Limb (tissue), 2 donors: ENCODE results near the gene LARGE2.

ENCODE experiments used
- DNase-seq, 2 donors: peaks; one replicate each; pipeline ENCODE4 v3.0.0-alpha.2; 2016; ENCODE audit errors: extremely low spot score in 2 of 2

Gene LARGE2

DNA sequence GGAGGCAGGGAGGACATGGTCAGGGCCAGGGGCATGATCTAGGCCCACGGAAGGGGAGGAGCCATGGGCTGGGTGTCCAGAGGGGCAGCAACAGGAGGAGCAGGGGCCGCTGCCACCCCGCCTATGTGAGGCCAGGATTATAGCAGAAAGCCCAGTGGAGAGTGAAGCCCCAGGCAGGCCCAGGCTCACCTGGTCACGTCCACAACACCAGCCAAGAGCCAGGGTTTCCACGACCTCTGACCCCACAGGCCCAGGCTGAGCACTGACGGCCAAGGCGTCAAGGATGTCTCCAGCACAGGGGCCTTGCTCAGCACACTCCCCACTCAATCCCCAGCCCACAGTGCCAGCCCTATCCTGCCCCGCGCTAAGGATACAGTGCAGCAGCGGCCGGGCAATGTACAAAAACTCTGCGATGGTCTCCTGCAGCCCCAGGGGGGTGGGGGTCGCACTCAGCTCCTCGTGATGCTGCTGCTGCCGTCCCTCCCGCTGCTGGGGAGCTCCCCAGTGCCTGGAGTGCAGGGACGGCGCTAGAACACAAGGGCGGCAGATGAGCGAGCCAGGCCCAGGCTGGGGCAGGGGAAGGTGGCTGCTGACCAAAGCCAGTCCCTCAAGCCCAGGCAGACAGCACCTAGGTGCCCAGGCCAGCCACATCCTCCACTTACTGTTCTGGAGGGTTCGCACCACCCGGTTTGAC is 8.4 kb upstream of the LARGE2 start:
- no peak for DNase-seq

DNA sequence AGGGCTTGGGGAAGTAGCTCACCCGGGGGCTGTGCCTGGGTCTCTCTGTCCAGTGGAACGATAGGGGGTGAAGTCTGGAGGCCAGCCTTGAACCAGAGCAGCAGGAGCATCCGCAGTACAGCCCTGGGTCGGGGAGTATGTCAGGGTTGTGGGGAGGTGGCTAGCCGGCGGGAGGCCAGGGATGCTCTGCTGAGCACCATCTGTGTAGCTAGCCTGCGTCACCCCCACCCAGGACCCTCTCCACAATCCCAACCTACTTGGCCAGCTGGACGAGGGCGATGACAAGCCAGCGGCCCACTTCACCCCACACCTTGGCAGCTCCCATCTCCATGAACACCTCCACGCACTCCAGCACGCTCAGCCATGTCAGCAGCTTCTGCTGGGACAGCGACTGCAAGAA is 7.0 kb upstream of the LARGE2 start:
- no peak for DNase-seq

DNA sequence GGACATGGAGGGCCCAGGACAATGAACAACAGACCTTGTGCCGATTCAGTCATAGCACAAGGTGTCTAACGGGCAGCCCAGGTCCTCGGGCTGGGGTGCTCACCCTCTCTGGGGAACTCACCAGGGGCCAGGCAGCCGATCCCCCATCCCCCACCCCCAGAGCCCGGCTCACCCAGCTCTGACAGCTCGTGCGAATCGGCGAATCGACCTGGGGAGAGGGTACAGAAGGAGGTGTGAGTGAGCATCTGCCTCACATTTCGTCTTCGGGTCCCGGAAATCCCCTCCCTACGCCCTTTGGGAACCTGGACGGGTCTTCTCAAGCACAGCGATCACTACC is 5.2 kb upstream of the LARGE2 start:
- no peak for DNase-seq

DNA sequence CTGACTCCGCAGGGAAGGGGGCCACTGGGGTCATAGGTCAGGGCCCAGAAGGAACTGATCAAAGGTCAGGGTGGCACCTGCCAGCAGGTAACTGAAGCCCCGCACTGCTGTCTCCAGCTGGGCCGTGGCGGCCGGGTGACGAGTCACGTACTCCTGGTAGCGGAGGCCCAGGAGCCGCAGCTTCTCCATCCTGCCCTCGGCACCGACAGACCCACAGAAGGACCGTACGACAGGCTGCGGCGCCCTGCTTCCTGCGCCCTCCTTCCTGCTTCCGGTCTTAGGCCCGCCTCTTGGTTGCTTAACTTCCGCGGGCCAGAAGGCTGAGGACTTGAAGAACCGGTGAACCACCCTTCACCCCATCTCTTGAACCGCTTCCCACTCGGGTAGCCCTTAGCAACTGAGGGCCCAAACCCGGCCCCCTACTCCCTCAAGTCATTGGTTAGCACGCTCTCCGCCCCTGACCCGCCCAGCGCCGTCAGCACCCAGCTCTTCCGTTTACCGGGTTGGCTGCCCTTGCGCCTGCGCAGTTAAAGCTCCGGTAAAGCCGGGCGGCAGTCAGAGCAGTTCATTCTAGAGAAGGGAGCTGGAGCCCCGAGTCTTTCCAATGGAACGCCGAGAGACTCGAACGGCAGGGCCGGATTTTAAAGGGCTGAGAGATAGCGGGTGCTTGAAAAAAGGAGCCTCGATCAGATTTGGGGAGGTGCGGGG is 4.7 kb upstream of the LARGE2 start, which contains the start of gene PEX16:
TSS of gene PEX16 (minus strand) at position 255 of the 708 bp plus-strand sequence. CDS start at position 189, 66 bp downstream.
- peak; percentile 95 to 99 for DNase-seq

DNA sequence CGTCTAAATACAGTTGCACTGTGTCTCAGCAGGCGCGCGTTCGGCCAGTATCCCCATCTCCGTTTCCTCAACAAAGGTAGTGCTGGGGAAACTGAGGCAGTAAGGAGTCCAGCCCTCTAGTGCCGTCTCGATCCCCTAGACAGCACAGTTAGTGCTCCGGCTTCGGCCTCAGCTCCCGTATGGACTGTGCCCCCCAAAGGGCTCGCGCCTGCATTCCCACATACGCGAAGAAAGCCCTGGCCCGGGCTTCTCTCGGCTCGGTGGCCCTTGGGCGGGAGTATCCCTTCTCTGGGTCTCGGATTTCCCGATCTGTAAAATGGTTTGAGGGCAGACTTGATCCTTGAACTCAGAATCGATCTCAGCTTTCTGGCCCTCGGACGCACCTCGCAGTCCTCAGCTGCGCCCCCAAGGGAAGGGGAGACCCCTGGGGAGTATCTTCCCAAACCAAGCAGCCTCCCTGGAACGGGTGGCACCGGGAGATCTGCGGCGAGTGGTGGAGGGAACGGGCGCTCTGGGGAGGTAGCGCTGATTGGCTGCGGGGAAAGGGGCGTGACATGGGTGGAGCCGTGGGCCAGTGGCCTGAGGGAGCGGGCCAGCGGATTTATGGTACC is 4.0 kb upstream of the LARGE2 start:
- DNase-seq = peak in 1 of 2 donors; percentile 78

DNA sequence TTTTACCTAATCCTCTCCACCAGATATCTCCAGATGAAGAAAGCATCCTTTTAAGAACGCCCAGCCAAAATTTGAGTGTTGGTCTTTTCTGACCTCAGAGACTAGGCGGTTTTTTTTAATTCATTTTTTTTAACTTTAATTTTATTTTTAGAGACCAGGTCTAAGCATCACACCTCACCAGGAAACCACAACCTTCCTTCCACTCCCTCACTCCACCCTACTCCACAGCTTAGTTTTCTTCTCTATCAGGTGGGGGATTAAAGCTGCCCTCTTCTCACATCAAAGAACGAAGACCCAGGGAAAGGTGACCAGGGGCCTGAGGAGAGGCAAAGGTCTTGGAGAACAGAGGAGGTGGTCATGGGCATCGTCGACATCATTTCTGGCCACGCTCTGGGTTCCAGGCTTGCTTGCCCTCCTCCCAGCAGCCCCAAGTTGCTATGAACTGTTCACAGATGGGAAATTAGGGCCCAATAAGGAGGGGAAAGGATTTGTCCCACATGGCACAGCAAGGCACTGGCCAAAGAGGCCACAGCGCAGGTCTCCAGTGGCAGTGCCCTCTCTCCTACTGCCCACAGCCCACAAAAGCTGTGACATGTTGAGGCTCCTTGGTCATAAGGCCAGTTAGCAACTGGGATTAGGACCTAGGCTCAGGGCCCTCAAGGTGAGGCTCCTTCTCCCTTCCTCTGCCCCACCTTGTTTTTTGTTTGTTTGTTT is 3.3 kb upstream of the LARGE2 start:
- DNase-seq = no peak

DNA sequence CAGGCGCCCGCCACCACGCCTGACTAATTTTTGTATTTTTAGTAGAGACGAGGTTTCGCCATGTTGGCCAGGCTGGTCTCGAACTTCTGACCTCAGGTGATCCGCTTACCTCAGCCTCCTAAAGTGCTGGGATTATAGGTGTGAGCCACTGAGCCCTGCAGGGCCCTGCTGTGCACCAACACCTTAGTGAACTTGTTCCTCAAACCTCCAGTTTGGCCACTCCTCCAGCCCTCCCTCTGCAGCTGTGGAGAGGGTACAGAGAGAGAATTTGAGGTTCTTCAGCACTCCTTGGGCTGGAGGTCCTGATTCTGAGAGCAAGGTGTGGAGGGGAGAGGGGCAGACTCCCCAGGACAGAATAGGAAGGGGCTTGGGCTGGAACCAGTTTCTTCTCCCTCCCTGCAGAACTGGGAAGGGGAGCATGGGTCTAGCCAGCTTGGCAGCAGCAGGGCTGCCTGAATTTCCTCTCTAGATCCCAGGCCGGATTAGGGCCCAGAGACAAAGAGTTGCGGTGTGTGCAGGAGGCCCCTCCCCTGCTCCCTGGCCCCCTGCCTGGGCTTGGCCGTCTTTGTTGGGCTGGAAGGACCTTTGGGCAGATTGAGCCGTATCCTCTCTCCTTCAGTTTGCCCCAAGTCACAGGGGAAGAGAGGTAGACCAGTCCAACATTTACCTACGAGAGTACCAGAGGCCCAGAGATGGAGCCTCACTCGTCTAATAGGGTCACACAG is 2.5 kb upstream of the LARGE2 start:
- peak in 1 of 2 donors; percentile 37 for DNase-seq

DNA sequence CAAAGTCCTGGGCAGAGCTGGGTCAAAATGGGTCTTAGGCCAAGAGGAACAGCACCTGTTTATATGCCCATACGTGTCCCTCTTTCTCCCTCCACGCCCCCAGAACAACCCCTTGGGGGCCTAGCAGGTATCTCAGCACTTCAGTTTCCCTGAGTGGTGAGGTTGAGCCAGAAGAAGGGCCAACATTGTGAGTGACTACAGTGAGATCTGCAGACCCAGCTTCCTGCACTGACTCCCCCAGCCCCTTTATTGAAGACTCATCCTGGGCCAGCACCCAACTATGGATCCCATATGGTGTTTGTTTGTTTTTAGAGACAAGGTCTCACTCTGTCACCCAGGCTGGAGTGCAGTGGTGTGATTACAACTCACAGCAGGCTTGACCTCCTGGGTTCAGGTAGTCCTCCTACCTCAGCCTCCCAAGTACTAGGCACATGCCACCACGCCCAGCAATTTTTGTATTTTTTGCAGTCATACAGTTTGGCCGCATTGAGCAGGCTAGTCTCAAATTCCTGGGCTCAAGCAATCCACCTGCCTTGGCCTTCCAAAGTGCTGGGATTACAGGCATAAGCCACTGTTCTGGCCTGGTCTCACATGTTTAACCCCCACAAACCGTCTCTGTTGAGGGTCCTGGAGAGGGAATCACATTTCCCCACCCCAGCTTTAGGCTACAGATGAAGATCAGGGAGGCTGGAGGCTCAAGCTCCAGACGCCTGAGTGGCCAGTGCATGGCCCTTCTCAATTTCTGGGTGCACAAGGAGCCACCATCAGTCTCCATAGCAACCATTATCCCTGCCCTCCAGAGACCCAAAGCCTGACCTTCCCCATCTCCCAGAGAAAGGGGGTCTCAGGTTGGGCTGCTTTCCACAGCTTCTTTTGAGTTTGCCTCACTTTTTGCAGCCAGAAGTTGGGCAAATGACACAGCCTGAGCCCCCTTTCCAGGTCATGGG is 1.7 kb upstream of the LARGE2 start:
- DNase-seq = peak in 1 of 2 donors; percentile 24

DNA sequence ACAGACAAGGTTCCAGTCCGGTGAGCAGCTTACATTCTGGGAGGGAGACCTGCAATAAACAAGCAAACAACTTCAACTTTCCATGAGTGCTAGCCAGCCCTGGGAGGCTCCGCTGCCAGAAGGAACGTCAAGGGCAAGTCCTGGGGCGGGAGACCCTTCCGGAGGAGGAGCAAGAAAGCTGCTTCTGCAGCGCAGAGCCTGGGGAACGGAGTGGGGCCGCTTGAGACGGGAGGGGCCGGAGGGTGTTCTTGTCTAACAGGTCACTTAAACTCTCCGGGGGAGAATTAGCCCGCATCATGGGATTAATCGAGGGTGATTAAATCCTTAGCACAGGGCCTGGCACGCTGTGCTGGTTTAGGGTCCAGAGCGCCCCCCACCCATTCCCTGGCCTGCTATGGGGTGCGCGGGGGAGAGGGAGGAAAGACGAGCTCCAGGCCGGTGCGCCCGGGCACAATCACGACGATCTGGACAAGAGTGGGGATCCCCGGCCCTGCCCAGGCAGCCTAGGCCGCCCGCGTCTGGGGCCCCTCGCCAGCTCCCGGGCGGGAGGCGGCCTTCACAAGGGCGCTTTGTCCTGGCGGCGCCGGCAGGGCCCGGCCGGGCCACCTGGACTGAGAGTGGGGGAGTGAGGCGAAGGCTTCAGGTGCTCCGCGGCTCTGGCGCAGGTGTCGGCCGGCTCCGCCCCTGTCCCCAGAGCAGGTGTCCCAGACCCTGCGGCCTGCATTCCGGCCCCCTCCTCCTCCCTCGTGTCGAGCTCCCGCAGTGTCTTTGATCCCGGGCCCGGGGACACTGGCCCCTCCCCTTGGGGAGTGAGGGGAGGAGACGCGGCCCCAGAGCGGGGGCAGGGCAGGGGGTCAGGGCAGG is 663 bp upstream of the LARGE2 start:
- peak in 1 of 2 donors; percentile 54 for DNase-seq

DNA sequence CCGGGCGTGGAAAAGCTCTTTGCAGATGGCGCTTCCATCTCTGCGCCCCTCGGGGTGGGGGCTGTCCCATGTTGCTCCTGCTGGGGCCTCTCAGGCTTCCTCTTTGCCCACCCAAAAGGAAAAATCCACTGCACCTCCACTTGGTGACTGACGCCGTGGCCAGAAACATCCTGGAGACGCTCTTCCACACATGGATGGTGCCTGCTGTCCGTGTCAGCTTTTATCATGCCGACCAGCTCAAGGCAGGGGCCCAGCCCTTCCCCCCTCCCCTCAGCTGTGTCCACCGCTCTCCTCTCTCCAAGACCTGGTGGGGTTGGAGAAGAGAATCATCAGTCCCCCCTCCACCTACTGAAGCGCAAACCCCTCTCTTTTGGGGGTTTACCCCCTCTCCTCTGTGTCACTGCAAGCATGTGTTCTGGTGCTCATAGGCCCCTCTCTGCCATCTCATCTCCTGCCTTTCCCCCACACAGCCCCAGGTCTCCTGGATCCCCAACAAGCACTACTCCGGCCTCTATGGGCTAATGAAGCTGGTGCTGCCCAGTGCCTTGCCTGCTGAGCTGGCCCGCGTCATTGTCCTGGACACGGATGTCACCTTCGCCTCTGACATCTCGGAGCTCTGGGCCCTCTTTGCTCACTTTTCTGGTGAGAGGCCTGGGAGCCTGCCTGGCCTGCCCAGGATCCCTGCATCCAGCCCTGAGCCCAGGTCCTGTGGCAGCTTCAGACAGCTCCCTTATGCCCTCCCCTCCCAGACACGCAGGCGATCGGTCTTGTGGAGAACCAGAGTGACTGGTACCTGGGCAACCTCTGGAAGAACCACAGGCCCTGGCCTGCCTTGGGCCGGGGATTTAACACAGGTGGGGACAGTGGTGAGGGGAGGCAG is 1.8 kb downstream of the LARGE2 start:
- peak in 1 of 2 donors; percentile 27 for DNase-seq

DNA sequence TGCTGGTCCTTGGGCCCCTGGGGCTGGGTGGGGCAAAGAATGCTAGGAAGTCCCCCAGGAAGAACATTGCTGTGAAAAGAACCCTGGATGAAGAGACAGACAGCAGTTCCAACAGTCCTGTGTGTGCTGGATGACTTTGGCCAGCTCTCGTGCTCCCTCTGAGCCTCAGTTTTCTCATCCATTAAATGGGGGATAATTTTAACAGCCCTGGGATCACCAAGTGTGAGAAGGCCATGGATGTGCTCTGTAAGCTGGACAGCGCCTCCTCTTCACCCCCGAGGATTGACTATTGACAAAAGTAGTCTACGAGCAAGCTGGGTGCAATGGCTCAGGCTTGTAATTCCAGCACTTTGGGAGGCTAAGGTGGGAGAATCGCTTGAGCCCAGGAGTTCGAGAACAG is 2.5 kb downstream of the LARGE2 start:
- DNase-seq = no peak

DNA sequence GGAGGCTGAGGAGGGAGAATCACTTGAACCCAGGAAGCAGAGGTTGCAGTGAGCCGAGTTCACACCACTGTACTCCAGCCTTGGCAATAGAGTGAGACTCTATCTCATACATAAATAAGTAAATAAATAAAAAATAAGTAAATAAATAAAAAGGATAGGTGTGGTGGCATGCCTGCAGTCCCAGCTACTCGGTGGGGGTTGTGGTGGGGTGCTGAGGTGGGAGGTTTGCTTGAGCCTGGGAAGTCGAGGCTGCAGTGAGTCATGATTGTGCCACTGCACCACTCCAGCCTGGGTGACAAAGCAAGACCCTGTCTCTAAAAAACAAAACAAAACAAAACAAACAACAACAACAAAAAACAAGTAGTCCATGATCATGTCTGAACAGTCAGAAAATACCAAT is 3.1 kb downstream of the LARGE2 start:
- DNase-seq = no peak

DNA sequence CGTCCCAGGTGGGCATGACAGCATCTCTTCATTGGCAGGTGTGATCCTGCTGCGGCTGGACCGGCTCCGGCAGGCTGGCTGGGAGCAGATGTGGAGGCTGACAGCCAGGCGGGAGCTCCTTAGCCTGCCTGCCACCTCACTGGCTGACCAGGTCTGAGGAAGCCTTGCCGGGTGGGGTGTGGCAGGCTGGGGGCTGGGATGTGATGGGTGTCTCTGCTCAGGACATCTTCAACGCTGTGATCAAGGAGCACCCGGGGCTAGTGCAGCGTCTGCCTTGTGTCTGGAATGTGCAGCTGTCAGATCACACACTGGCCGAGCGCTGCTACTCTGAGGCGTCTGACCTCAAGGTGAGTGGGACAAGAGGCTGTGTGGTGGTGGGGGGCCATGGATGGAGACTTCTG is 3.5 kb downstream of the LARGE2 start:
- DNase-seq = peak in 1 of 2 donors; percentile 26

DNA sequence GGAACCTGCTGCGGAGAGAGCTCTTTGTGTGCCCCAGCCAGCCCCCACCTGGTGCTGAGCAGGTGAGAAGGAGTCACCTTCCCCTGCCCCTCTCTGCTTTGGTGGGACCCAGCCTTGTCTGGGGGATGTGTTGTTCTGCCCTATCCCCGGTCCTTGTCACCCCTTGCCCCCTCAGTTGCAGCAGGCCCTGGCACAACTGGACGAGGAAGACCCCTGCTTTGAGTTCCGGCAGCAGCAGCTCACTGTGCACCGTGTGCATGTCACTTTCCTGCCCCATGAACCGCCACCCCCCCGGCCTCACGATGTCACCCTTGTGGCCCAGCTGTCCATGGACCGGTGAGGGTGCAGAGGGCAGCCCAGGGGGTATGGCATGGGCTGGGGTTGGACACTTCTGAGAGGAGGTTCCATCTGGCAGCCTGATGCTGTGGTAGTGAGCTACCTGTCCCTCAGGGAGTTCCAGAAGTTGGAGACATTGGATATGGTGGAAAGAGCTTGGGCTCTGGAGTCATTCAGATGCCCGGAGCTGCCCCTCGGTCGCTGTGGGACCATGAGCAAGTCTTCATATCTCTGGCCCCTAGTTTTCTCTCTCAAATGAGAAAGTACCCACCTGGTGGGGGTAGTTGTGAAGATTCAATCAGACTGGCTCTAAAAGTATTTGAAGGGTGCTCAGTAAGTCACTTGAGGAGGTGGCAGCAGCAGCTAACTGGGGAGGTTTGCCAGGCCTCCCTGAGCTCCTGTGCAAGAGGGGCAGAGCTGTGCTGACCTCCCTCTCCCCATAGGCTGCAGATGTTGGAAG is 4.3 kb downstream of the LARGE2 start:
- no peak for DNase-seq

DNA sequence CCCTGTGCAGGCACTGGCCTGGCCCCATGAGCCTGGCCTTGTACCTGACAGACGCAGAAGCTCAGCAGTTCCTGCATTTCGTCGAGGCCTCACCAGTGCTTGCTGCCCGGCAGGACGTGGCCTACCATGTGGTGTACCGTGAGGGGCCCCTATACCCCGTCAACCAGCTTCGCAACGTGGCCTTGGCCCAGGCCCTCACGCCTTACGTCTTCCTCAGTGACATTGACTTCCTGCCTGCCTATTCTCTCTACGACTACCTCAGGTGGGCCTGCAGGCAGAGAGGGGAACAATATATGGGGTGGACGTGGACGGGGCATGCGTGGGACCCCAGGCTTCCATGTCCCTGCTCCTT is 4.9 kb downstream of the LARGE2 start:
- DNase-seq = no peak

DNA sequence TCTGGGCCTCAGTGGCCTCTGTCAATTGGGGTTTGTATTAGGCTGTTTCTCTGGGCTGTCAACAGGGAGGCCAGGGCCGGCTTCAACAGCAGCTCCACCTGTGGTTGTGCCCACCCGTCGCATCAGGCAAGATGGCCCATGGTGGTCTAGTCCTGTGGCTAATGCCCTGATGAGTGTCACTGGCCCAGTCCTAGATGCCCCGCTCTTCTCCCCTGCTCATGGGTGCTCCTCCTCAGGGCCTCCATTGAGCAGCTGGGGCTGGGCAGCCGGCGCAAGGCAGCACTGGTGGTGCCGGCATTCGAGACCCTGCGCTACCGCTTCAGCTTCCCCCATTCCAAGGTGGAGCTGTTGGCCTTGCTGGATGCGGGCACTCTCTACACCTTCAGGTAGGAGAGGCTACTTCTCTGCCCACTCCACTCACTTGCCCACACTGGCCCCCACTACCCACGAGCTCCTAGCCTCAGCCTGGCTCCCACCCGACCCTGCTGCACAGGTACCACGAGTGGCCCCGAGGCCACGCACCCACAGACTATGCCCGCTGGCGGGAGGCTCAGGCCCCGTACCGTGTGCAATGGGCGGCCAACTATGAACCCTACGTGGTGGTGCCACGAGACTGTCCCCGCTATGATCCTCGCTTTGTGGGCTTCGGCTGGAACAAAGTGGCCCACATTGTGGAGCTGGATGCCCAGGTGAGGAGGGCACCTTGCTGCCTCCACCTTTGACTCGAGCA is 5.4 kb downstream of the LARGE2 start:
- no peak for DNase-seq
